ENCODE results near the gene STK10. TPM values are rescaled to one million over a fixed set of nuclear protein-coding genes. Genes with fewer than 3 reads are reported as not detected.

STK10 gene
- polyA plus RNA-seq, 1 donor (not counting 4 experiments of a cell fraction or from before 2014, with no cell fraction given): 19.8 TPM

DNA sequence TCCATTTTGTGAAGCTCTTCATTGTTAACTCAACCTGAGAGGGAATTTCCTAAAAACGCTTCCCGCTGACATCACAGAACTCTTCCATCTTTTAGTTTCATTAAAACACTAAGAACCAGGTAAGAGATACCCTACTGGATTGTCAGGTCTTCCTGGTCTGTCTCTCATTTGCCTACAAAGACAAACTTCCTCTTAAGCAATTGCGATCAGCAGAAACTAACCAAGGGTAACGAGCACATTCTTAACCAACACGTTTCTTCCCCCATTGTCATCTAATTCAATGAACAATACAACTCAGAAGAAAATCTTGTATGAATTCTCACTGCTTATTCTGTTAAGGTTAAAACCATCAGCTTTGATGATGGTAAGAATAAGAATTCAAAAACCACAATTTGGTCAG is 188.1 kb downstream of the STK10 start:
- H3K4me2 ChIP-seq (ENCODE audit: control insufficient read depth, extremely low read depth, insufficient read depth, low read depth, low read length): no peak overlapping the region
- TF ChIP-seq EZH2 (IDR thresholded peaks at IDR 0.05; ENCODE audit: low read length): no peak
- dilution Hi-C loops (cut with MboI; ENCODE audit: extremely low pct_ligation_motif_present, low sequenced_read_pairs): no loop called here
- peaks cover 3% of the 10 kb centered on the region for H4K20me1 ChIP-seq (ENCODE audit: control insufficient read depth, extremely low read depth, insufficient read depth, low read length)
- H3K27me3 ChIP-seq (ENCODE audit: control insufficient read depth, extremely low read depth, insufficient read depth, low read length): no peaks in the 10 kb centered on the region
- no peak for FAIRE-seq
- DNase-seq (ENCODE audit: low read depth, low spot score): no peak
- H3K4me3 ChIP-seq (ENCODE audit: control insufficient read depth in 2 of 3, extremely low read depth in 1 of 3, insufficient read depth in 2 of 3, low read depth in 1 of 3, low read length in 3 of 3): no peak overlapping the region
- no peak overlapping the region for H3K9ac ChIP-seq (ENCODE audit: control insufficient read depth, extremely low read depth, insufficient read depth, low read length)
- no peak overlapping the region for H3K27ac ChIP-seq (ENCODE audit: control insufficient read depth, insufficient read depth, low read length)
- peaks cover 0 to 2% of the 10 kb centered on the region in 2 experiments for H3K36me3 ChIP-seq (ENCODE audit: control insufficient read depth in 2 of 2, extremely low read depth in 1 of 2, insufficient read depth in 2 of 2, low read length in 2 of 2)
- H3K9me3 ChIP-seq (ENCODE audit: control insufficient read depth, low read depth, low read length): no peaks in the 10 kb centered on the region
- no peaks in the 10 kb centered on the region for H3K9me1 ChIP-seq (ENCODE audit: control insufficient read depth, extremely low read depth, insufficient read depth, low read length)
- H2AFZ ChIP-seq (ENCODE audit: control insufficient read depth, low read length): no peak overlapping the region
- peaks cover 97% of the 10 kb centered on the region for H3K79me2 ChIP-seq (ENCODE audit: control insufficient read depth, insufficient read depth, low read length)
- H3K4me1 ChIP-seq (ENCODE audit: control insufficient read depth, extremely low read depth, insufficient read depth, low read length): peaks cover 38% of the 10 kb centered on the region

DNA sequence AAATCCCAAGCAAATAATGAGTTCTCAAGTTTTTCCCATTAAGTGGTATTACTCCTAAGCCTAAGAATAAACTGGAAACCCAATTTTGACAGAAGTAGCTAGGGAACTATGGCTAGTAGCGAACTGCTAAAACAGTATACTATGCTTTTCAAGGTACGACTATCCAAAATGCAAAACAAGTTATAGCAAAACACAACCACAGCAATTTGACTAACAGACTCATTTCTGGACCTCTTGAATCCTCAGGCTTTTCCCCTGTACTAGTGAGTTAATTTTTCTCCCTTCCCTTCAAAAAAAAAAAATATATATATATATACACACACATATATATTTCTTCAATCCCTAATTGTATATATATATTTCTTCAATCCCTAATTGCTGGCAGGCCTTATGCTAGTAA is 188.9 kb downstream of the STK10 start:
- DNase-seq (ENCODE audit: low read depth, low spot score): no peak
- H3K4me3 ChIP-seq (ENCODE audit: control insufficient read depth in 2 of 3, extremely low read depth in 1 of 3, insufficient read depth in 2 of 3, low read depth in 1 of 3, low read length in 3 of 3): no peak overlapping the region
- H3K36me3 ChIP-seq (ENCODE audit: control insufficient read depth in 2 of 2, extremely low read depth in 1 of 2, insufficient read depth in 2 of 2, low read length in 2 of 2): peaks cover 0 to 2% of the 10 kb centered on the region in 2 experiments
- peaks cover 30% of the 10 kb centered on the region for H3K4me1 ChIP-seq (ENCODE audit: control insufficient read depth, extremely low read depth, insufficient read depth, low read length)
- no peak overlapping the region for H2AFZ ChIP-seq (ENCODE audit: control insufficient read depth, low read length)
- peaks cover 3% of the 10 kb centered on the region for H4K20me1 ChIP-seq (ENCODE audit: control insufficient read depth, extremely low read depth, insufficient read depth, low read length)
- H3K9me1 ChIP-seq (ENCODE audit: control insufficient read depth, extremely low read depth, insufficient read depth, low read length): no peaks in the 10 kb centered on the region
- no peak overlapping the region for H3K4me2 ChIP-seq (ENCODE audit: control insufficient read depth, extremely low read depth, insufficient read depth, low read depth, low read length)
- H3K27ac ChIP-seq (ENCODE audit: control insufficient read depth, insufficient read depth, low read length): no peak overlapping the region
- no peak for FAIRE-seq
- peaks cover 96% of the 10 kb centered on the region for H3K79me2 ChIP-seq (ENCODE audit: control insufficient read depth, insufficient read depth, low read length)
- no peak overlapping the region for H3K9ac ChIP-seq (ENCODE audit: control insufficient read depth, extremely low read depth, insufficient read depth, low read length)
- H3K27me3 ChIP-seq (ENCODE audit: control insufficient read depth, extremely low read depth, insufficient read depth, low read length): no peaks in the 10 kb centered on the region
- dilution Hi-C loops (cut with MboI; ENCODE audit: extremely low pct_ligation_motif_present, low sequenced_read_pairs): no loop called here
- H3K9me3 ChIP-seq (ENCODE audit: control insufficient read depth, low read depth, low read length): no peaks in the 10 kb centered on the region
- TF ChIP-seq, protein P1, sequence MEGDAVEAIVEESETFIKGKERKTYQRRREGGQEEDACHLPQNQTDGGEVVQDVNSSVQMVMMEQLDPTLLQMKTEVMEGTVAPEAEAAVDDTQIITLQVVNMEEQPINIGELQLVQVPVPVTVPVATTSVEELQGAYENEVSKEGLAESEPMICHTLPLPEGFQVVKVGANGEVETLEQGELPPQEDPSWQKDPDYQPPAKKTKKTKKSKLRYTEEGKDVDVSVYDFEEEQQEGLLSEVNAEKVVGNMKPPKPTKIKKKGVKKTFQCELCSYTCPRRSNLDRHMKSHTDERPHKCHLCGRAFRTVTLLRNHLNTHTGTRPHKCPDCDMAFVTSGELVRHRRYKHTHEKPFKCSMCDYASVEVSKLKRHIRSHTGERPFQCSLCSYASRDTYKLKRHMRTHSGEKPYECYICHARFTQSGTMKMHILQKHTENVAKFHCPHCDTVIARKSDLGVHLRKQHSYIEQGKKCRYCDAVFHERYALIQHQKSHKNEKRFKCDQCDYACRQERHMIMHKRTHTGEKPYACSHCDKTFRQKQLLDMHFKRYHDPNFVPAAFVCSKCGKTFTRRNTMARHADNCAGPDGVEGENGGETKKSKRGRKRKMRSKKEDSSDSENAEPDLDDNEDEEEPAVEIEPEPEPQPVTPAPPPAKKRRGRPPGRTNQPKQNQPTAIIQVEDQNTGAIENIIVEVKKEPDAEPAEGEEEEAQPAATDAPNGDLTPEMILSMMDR (optimal IDR thresholded peaks at IDR 0.05 in 1 of 3, IDR thresholded peaks at IDR 0.05 in 1 of 3, conservative IDR thresholded peaks at IDR 0.05 in 1 of 3; ENCODE audit: extremely low read depth in 1 of 3, insufficient read depth in 2 of 3, low read length in 3 of 3): no peak
- no peak for TF ChIP-seq EZH2 (IDR thresholded peaks at IDR 0.05; ENCODE audit: low read length)

DNA sequence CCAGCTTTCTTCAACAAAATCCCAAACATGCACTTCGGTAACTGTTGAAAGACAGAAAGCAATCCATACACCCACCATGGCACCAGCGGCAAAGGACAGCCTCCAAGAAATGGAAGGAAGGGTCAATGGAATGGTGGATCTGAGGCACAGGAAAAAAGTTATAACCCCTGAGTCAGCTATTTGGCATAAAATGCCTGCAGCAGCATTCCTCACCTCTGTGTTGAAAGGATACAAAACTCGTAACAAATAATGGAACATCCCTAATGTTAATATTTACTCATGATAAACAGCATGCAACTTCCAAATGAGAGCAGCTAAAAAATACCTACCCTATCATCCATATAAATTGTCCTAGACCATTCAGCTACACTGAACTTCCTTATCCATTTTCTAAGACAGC is 191.0 kb downstream of the STK10 start:
- Histone ChIP-seq H4K20me1 (ENCODE audit: control insufficient read depth, extremely low read depth, insufficient read depth, low read length) (no peaks in the 10 kb centered on the region), H3K36me3 (ENCODE audit: control insufficient read depth in 2 of 2, extremely low read depth in 1 of 2, insufficient read depth in 2 of 2, low read length in 2 of 2) (peaks cover 0 to 2% of the 10 kb centered on the region in 2 experiments), H3K4me1 (ENCODE audit: control insufficient read depth, extremely low read depth, insufficient read depth, low read length) (peaks cover 12% of the 10 kb centered on the region), H3K27me3 (ENCODE audit: control insufficient read depth, extremely low read depth, insufficient read depth, low read length) (no peaks in the 10 kb centered on the region), H3K9me1 (ENCODE audit: control insufficient read depth, extremely low read depth, insufficient read depth, low read length) (no peaks in the 10 kb centered on the region), H3K4me3 (ENCODE audit: control insufficient read depth in 2 of 3, extremely low read depth in 1 of 3, insufficient read depth in 2 of 3, low read depth in 1 of 3, low read length in 3 of 3) (no peak overlapping the region), H3K27ac (ENCODE audit: control insufficient read depth, insufficient read depth, low read length) (no peak overlapping the region), H3K9me3 (ENCODE audit: control insufficient read depth, low read depth, low read length) (no peaks in the 10 kb centered on the region), H3K79me2 (ENCODE audit: control insufficient read depth, insufficient read depth, low read length) (peaks cover 94% of the 10 kb centered on the region), H3K4me2 (ENCODE audit: control insufficient read depth, extremely low read depth, insufficient read depth, low read depth, low read length) (peak overlapping the region; percentile 12), H2AFZ (ENCODE audit: control insufficient read depth, low read length) (no peak overlapping the region), H3K9ac (ENCODE audit: control insufficient read depth, extremely low read depth, insufficient read depth, low read length) (no peak overlapping the region)
- DNase-seq (ENCODE audit: low read depth, low spot score) (no peak), FAIRE-seq (no peak)
- dilution Hi-C loops (cut with MboI; ENCODE audit: extremely low pct_ligation_motif_present, low sequenced_read_pairs): no loop called here
- TF ChIP-seq, protein P1 (optimal IDR thresholded peaks at IDR 0.05 in 1 of 3, IDR thresholded peaks at IDR 0.05 in 1 of 3, conservative IDR thresholded peaks at IDR 0.05 in 1 of 3; ENCODE audit: extremely low read depth in 1 of 3, insufficient read depth in 2 of 3, low read length in 3 of 3): no peak
- TF ChIP-seq EZH2 (IDR thresholded peaks at IDR 0.05; ENCODE audit: low read length): no peak
